Measurements from ENCODE around the gene MTCL1. TPM values are rescaled to one million over a fixed set of nuclear protein-coding genes. Genes with fewer than 3 reads are reported as not detected.

Gene MTCL1
- total RNA-seq, 1 experiment from 2014 or later = 22.7 TPM

DNA sequence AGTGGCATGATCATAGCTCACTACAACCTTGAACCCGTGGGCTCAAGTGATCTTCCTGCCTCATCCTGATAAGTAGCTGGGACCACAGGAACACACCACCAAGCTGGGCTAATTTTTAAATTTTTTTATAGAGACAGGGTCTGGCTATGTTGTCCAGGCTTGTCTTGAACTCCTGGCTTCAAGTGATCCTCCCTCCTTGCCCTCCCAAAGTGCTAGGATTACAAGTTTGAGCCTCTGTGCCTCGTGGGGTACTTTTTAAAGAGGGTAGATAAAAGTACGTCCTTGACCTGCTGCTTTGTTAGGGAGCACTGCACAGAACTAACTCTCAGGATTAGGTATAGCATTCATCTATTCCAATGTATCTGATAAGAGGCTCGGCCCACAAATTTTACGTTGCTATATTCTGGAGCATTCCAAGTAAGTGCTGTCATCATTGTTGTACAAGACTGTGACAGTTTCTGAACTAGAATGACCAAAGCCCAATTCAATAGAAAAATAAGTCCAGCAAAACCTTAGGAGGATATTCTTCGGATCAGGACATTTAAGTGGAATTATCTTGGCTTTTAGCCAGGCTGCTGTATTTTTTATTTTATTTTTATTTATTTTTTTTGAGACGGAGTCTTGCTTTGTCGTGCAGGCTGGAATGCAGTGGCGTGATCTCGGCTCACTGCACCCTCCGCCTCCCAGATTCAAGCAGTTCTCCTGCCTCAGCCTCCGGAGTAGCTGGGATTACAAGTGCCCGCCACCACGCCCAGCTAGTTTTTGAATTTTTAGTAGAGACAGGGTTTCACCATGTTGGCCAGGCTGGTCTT, 4.1 kb downstream of the MTCL1 start:
- TF ChIP-seq, protein P1, sequence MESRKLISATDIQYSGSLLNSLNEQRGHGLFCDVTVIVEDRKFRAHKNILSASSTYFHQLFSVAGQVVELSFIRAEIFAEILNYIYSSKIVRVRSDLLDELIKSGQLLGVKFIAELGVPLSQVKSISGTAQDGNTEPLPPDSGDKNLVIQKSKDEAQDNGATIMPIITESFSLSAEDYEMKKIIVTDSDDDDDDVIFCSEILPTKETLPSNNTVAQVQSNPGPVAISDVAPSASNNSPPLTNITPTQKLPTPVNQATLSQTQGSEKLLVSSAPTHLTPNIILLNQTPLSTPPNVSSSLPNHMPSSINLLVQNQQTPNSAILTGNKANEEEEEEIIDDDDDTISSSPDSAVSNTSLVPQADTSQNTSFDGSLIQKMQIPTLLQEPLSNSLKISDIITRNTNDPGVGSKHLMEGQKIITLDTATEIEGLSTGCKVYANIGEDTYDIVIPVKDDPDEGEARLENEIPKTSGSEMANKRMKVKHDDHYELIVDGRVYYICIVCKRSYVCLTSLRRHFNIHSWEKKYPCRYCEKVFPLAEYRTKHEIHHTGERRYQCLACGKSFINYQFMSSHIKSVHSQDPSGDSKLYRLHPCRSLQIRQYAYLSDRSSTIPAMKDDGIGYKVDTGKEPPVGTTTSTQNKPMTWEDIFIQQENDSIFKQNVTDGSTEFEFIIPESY (IDR thresholded peaks at IDR 0.05; ENCODE audit: extremely low read depth, insufficient replicate concordance, low read length) = no peak
- TF ChIP-seq ELF1 (IDR thresholded peaks at IDR 0.05; ENCODE audit: borderline replicate concordance, low read depth) = no peak
- TF ChIP-seq RAD21 (IDR thresholded peaks at IDR 0.05; ENCODE audit: low read depth) = no peak
- TF ChIP-seq, protein P2, sequence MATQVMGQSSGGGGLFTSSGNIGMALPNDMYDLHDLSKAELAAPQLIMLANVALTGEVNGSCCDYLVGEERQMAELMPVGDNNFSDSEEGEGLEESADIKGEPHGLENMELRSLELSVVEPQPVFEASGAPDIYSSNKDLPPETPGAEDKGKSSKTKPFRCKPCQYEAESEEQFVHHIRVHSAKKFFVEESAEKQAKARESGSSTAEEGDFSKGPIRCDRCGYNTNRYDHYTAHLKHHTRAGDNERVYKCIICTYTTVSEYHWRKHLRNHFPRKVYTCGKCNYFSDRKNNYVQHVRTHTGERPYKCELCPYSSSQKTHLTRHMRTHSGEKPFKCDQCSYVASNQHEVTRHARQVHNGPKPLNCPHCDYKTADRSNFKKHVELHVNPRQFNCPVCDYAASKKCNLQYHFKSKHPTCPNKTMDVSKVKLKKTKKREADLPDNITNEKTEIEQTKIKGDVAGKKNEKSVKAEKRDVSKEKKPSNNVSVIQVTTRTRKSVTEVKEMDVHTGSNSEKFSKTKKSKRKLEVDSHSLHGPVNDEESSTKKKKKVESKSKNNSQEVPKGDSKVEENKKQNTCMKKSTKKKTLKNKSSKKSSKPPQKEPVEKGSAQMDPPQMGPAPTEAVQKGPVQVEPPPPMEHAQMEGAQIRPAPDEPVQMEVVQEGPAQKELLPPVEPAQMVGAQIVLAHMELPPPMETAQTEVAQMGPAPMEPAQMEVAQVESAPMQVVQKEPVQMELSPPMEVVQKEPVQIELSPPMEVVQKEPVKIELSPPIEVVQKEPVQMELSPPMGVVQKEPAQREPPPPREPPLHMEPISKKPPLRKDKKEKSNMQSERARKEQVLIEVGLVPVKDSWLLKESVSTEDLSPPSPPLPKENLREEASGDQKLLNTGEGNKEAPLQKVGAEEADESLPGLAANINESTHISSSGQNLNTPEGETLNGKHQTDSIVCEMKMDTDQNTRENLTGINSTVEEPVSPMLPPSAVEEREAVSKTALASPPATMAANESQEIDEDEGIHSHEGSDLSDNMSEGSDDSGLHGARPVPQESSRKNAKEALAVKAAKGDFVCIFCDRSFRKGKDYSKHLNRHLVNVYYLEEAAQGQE (IDR thresholded peaks at IDR 0.05; ENCODE audit: low read depth) = no peak
- no peak for TF ChIP-seq SP1 (IDR thresholded peaks at IDR 0.05; ENCODE audit: low read depth)
- no peak for TF ChIP-seq ZFX (IDR thresholded peaks at IDR 0.05)
- no peak for TF ChIP-seq YY1 (IDR thresholded peaks at IDR 0.05; ENCODE audit: extremely low read depth, insufficient replicate concordance, low read depth, low read length)
- DNase-seq (ENCODE audit: low read depth, low spot score) (no peak), ATAC-seq (no peak)
- no peaks in the 10 kb centered on the region; a peak in 1 of 4 replicates for H3K36me3 ChIP-seq (ENCODE audit: control insufficient read depth in 1 of 2, insufficient read depth in 2 of 2, low read length in 2 of 2)
- no peak overlapping the region for H3K9ac ChIP-seq (ENCODE audit: low read length)
- H3K4me1 ChIP-seq (ENCODE audit: control insufficient read depth in 1 of 2, insufficient read depth in 2 of 2, low read length in 2 of 2) = peaks cover 8 to 18% of the 10 kb centered on the region in 2 experiments; a peak in 3 of 4 replicates
- no peak overlapping the region for H2AFZ ChIP-seq (ENCODE audit: low read depth, low read length, poor library complexity, severe bottlenecking)
- ChIA-PET RAD21 (ENCODE audit: low non-redundant PET in 1 of 2, low total read pairs in 2 of 2, uncharacterized antibody in 2 of 2, unreplicated experiment in 2 of 2) (no interaction called here), CTCF (no interaction called here), POLR2A (no interaction called here)
- intact Hi-C loops (cut with micrococcal nuclease) = no loop called here
- no peaks in the 10 kb centered on the region for H3K27me3 ChIP-seq (ENCODE audit: insufficient read depth, low read length)
- no TSS peak for BruUV-seq (replicated peaks)
- no peaks in the 10 kb centered on the region for H3K9me2 ChIP-seq (ENCODE audit: insufficient read depth)
- peaks cover 61% of the 10 kb centered on the region for H3K79me2 ChIP-seq (ENCODE audit: insufficient read depth, low read length)
- no peaks in the 10 kb centered on the region for H3K9me3 ChIP-seq (ENCODE audit: control insufficient read depth in 1 of 2, insufficient read depth in 1 of 2, low read depth in 1 of 2, low read length in 2 of 2)
- no peak overlapping the region for H3K27ac ChIP-seq (ENCODE audit: low read depth, low read length)
- no peak overlapping the region for H3K4me3 ChIP-seq (replicated peaks in 1 of 2; ENCODE audit: low read depth in 1 of 2, low read length in 2 of 2)
- H3K4me2 ChIP-seq (ENCODE audit: low read length) = no peak overlapping the region
- no peaks in the 10 kb centered on the region for H4K20me1 ChIP-seq (ENCODE audit: insufficient read depth)

Measured in HCT116 (cell line).